ENCODE measurements around the gene SMNDC1.

GRCh38 chr10:110285501-110285900, 19.2 kb downstream of the SMNDC1 start:
- TF ChIP-seq EP300 (IDR thresholded peaks at IDR 0.05; ENCODE audit: low read depth) (no peak), CTCF (IDR thresholded peaks at IDR 0.05) (no peak), POLR2AphosphoS5 (IDR thresholded peaks at IDR 0.05) (no peak)
